ENCODE data around the gene CORO2B. TPM values are rescaled to one million over a fixed set of nuclear protein-coding genes. Genes with fewer than 3 reads are reported as not detected.

The CORO2B gene
- total RNA-seq, 1 donor from 2014 or later, result 1.0 TPM

GRCh38 chr15:68770216-68770615, 191.4 kb downstream of the CORO2B start:
- no peak overlapping the region for H3K9ac ChIP-seq
- no peak for TF ChIP-seq CTCF (IDR thresholded peaks at IDR 0.05)
- no peak for TF ChIP-seq EZH2phosphoT487 (IDR thresholded peaks at IDR 0.05)
- no peak for TF ChIP-seq EZH2 (IDR thresholded peaks at IDR 0.05)
- peaks cover 12% of the 10 kb centered on the region for H3K4me1 Mint-ChIP-seq
- H3F3A ChIP-seq (ENCODE audit: low read depth), result no peaks in the 10 kb centered on the region
- no peaks in the 10 kb centered on the region for H3K27me3 Mint-ChIP-seq (ENCODE audit: insufficient read depth, low read depth)
- H3K36me3 Mint-ChIP-seq, result no peaks in the 10 kb centered on the region
- H3K27ac ChIP-seq, result no peak overlapping the region
- H3K4me1 ChIP-seq, result no peaks in the 10 kb centered on the region
- H3K27me3 ChIP-seq, result no peaks in the 10 kb centered on the region
- no peak overlapping the region for H3K4me2 ChIP-seq
- H2AFZ ChIP-seq (replicated peaks), result no peak overlapping the region
- no peak overlapping the region for H3K27ac Mint-ChIP-seq
- no peak overlapping the region for H3K4me3 ChIP-seq
- H3K4me3 Mint-ChIP-seq, result no peak overlapping the region
- H3K36me3 ChIP-seq, result no peaks in the 10 kb centered on the region
- H4K20me1 ChIP-seq (ENCODE audit: low read depth), result no peaks in the 10 kb centered on the region
- no peaks in the 10 kb centered on the region for H3K79me2 ChIP-seq (ENCODE audit: low read depth)
- no peak for DNase-seq (ENCODE audit: low spot score)
- peaks cover 2% of the 10 kb centered on the region for H3K9me3 Mint-ChIP-seq
- no peaks in the 10 kb centered on the region for H3K9me3 ChIP-seq (ENCODE audit: low read depth)

GRCh38 chr15:68773036-68773435, 194.2 kb downstream of the CORO2B start:
- no peak for DNase-seq (ENCODE audit: low spot score)
- Mint-ChIP-seq H3K9me3 (peaks cover 2% of the 10 kb centered on the region), H3K36me3 (peaks cover 14% of the 10 kb centered on the region), H3K27ac (no peak overlapping the region), H3K27me3 (ENCODE audit: insufficient read depth, low read depth) (no peaks in the 10 kb centered on the region), H3K4me1 (peaks cover 17% of the 10 kb centered on the region), H3K4me3 (no peak overlapping the region)
- H3F3A ChIP-seq (ENCODE audit: low read depth), result peaks cover 15% of the 10 kb centered on the region
- no peak for TF ChIP-seq EZH2phosphoT487 (IDR thresholded peaks at IDR 0.05)
- TF ChIP-seq EZH2 (IDR thresholded peaks at IDR 0.05), result no peak
- no peak for TF ChIP-seq CTCF (IDR thresholded peaks at IDR 0.05)
- H3K36me3 ChIP-seq, result peaks cover under 1% of the 10 kb centered on the region
- H3K4me1 ChIP-seq, result peaks cover 6% of the 10 kb centered on the region
- no peak overlapping the region for H3K4me2 ChIP-seq
- H3K27ac ChIP-seq, result no peak overlapping the region
- H3K4me3 ChIP-seq, result no peak overlapping the region
- H3K9ac ChIP-seq, result no peak overlapping the region
- H3K27me3 ChIP-seq, result no peaks in the 10 kb centered on the region
- H2AFZ ChIP-seq (replicated peaks), result no peak overlapping the region
- no peaks in the 10 kb centered on the region for H3K79me2 ChIP-seq (ENCODE audit: low read depth)
- H4K20me1 ChIP-seq (ENCODE audit: low read depth), result no peaks in the 10 kb centered on the region
- no peaks in the 10 kb centered on the region for H3K9me3 ChIP-seq (ENCODE audit: low read depth)

GRCh38 chr15:68774120-68774519, 195.3 kb downstream of the CORO2B start:
- TF ChIP-seq EZH2 (IDR thresholded peaks at IDR 0.05), result no peak
- TF ChIP-seq EZH2phosphoT487 (IDR thresholded peaks at IDR 0.05), result no peak
- no peak for TF ChIP-seq CTCF (IDR thresholded peaks at IDR 0.05)
- Histone ChIP-seq H3K4me2 (no peak overlapping the region), H3K9ac (no peak overlapping the region), H3K36me3 (peaks cover 11% of the 10 kb centered on the region), H3K4me1 (peaks cover 6% of the 10 kb centered on the region), H2AFZ (replicated peaks) (no peak overlapping the region), H3K27me3 (no peaks in the 10 kb centered on the region), H4K20me1 (ENCODE audit: low read depth) (peaks cover 6% of the 10 kb centered on the region), H3K9me3 (ENCODE audit: low read depth) (no peaks in the 10 kb centered on the region), H3F3A (ENCODE audit: low read depth) (peaks cover 26% of the 10 kb centered on the region), H3K79me2 (ENCODE audit: low read depth) (no peaks in the 10 kb centered on the region), H3K4me3 (no peak overlapping the region), H3K27ac (no peak overlapping the region)
- Mint-ChIP-seq H3K4me1 (peaks cover 17% of the 10 kb centered on the region), H3K9me3 (peaks cover 2% of the 10 kb centered on the region), H3K4me3 (no peak overlapping the region), H3K27ac (no peak overlapping the region), H3K36me3 (peaks cover 17% of the 10 kb centered on the region), H3K27me3 (ENCODE audit: insufficient read depth, low read depth) (no peaks in the 10 kb centered on the region)
- DNase-seq (ENCODE audit: low spot score), result no peak

Measured in neural progenitor cell (in vitro differentiated cells).